HL-60 (cell line): ENCODE measurements around the gene IFTAP.

Experiments
- DNase-seq, 2 experiments: peaks; one replicate each; pipeline ENCODE4 v3.0.0-alpha.2; 2010 to 2020; ENCODE audit warnings: low read depth in 1 of 2, low spot score in 1 of 2
- H3K27ac ChIP-seq: fragments of 250-450 bp; sonication (Bioruptor Pico); replicated peaks from 2 replicates; pipeline ENCODE4 v1.5.1; 2020; ENCODE audit warnings: mild to moderate bottlenecking, moderate library complexity
- H3K27me3 ChIP-seq: fragments of 250-450 bp; sonication (Bioruptor Pico); 2 replicates; pipeline ENCODE4 v1.5.1; 2021; ENCODE audit warnings: mild to moderate bottlenecking, moderate library complexity; ENCODE audit not compliant: insufficient read depth, poor library complexity, severe bottlenecking
- H3K4me3 ChIP-seq: replicated peaks from 2 replicates; pipeline ENCODE4 v1.5.1; 2011; ENCODE audit warnings: mild to moderate bottlenecking, control low read depth, low read length; ENCODE audit not compliant: insufficient read depth
- GABPA ChIP-seq: IDR thresholded peaks from 2 replicates; pipeline ENCODE4 v1.6.1; 2012; ENCODE audit warnings: low read depth
- POLR2AphosphoS5 ChIP-seq: IDR thresholded peaks from 2 replicates; pipeline ENCODE4 v1.6.1; 2012; ENCODE audit warnings: low read depth
- SPI1 ChIP-seq: IDR thresholded peaks from 2 replicates; pipeline ENCODE4 v1.6.1; 2012; ENCODE audit warnings: low read depth, mild to moderate bottlenecking, borderline replicate concordance
- TF ChIP-seq, protein P1 (sequence below): IDR thresholded peaks from 2 replicates; pipeline ENCODE4 v1.6.1; 2012; ENCODE audit warnings: low read depth; ENCODE audit not compliant: insufficient replicate concordance
- TF ChIP-seq, protein P2 (sequence below): IDR thresholded peaks from one replicate; pipeline ENCODE4 v1.5.1; 2011; ENCODE audit warnings: low read length, control low read depth, inconsistent platforms; ENCODE audit not compliant: insufficient read depth

The IFTAP gene

DNA sequence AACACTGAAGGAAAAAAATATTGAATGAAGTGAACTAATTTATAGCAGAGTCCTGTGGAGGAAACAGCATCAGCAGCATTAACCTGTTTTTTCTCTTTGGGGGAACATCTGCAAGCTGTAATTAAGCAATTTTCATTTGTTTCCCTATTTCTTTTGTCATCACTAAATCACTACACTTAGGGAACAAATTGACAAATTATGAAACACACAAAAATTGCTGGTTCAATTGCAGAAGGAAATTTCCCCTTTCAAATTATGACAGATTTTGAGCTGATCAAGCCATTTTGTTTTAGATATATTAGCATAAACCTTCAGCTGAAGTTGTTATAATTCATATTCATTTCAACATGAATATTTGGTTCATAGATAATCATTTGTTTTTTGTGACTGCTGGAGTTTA, 25.9 kb downstream of the IFTAP start:
- Histone ChIP-seq H3K27ac (no peak overlapping the region), H3K27me3 (no peaks in the 10 kb centered on the region), H3K4me3 (no peak overlapping the region)
- TF ChIP-seq, protein P1, sequence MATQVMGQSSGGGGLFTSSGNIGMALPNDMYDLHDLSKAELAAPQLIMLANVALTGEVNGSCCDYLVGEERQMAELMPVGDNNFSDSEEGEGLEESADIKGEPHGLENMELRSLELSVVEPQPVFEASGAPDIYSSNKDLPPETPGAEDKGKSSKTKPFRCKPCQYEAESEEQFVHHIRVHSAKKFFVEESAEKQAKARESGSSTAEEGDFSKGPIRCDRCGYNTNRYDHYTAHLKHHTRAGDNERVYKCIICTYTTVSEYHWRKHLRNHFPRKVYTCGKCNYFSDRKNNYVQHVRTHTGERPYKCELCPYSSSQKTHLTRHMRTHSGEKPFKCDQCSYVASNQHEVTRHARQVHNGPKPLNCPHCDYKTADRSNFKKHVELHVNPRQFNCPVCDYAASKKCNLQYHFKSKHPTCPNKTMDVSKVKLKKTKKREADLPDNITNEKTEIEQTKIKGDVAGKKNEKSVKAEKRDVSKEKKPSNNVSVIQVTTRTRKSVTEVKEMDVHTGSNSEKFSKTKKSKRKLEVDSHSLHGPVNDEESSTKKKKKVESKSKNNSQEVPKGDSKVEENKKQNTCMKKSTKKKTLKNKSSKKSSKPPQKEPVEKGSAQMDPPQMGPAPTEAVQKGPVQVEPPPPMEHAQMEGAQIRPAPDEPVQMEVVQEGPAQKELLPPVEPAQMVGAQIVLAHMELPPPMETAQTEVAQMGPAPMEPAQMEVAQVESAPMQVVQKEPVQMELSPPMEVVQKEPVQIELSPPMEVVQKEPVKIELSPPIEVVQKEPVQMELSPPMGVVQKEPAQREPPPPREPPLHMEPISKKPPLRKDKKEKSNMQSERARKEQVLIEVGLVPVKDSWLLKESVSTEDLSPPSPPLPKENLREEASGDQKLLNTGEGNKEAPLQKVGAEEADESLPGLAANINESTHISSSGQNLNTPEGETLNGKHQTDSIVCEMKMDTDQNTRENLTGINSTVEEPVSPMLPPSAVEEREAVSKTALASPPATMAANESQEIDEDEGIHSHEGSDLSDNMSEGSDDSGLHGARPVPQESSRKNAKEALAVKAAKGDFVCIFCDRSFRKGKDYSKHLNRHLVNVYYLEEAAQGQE: no peak
- TF ChIP-seq, protein P2, sequence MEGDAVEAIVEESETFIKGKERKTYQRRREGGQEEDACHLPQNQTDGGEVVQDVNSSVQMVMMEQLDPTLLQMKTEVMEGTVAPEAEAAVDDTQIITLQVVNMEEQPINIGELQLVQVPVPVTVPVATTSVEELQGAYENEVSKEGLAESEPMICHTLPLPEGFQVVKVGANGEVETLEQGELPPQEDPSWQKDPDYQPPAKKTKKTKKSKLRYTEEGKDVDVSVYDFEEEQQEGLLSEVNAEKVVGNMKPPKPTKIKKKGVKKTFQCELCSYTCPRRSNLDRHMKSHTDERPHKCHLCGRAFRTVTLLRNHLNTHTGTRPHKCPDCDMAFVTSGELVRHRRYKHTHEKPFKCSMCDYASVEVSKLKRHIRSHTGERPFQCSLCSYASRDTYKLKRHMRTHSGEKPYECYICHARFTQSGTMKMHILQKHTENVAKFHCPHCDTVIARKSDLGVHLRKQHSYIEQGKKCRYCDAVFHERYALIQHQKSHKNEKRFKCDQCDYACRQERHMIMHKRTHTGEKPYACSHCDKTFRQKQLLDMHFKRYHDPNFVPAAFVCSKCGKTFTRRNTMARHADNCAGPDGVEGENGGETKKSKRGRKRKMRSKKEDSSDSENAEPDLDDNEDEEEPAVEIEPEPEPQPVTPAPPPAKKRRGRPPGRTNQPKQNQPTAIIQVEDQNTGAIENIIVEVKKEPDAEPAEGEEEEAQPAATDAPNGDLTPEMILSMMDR: no peak
- no peak for TF ChIP-seq GABPA
- TF ChIP-seq SPI1: no peak
- no peak for TF ChIP-seq POLR2AphosphoS5
- DNase-seq: no peak

DNA sequence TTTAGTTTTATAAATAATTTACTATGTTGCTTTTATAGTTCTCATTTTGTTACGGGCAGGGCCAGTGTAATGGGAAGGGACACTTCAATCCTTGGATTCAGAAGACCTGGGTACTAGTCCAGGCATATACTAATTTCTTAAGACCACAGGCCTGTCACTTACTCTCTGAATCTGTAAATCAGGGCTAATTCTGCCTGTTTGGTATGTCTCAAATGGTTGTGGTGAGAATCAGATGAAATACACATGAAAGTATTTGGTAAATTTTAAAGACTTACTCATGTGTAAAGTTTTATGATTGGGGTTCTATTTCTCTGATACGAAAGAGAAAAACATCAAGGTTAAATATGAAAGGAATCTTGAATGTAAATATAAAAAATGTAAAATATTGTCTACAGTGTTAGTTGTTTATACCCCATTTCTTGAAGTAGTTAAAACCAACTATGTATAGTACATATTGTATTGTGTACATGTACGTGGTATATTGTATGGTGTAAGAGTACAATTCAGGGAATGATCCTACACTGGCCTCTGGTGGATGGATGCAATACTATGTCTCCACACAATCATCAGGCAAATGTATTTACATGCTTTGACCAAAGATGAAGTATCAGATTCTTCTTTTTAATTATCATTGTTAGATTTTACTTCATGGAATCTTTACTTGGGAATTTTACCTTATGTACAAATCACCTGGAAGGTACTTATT, 28.3 kb downstream of the IFTAP start:
- Histone ChIP-seq H3K4me3 (no peak overlapping the region), H3K27me3 (no peaks in the 10 kb centered on the region), H3K27ac (no peak overlapping the region)
- peak in 1 of 2 experiments; percentile 36 for DNase-seq
- TF ChIP-seq, protein P2: peak; percentile 29
- TF ChIP-seq, protein P1: no peak
- TF ChIP-seq SPI1: no peak

DNA sequence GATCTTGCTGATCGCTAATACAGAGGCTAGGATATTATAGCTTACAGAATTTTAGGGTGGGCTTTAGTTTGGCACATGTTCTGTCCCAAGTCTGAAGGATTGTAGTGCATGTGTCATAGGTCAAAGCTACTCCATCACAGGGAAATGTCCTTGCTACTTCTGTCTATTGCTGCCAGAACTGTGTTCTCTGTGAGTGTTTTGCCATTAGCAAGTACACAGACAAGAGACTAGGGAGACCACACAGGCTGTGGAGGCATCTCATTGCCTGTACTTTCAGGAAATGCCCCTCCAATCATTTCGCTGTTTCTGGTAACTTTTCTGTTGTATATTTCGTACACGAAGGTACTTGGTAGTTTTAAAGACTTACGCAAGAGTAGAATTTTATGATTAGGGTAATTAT, 29.2 kb downstream of the IFTAP start:
- H3K27ac ChIP-seq: no peak overlapping the region
- H3K4me3 ChIP-seq: no peak overlapping the region
- H3K27me3 ChIP-seq: no peaks in the 10 kb centered on the region
- DNase-seq: no peak
- TF ChIP-seq, protein P2: no peak
- no peak for TF ChIP-seq POLR2AphosphoS5
- TF ChIP-seq SPI1: no peak
- TF ChIP-seq, protein P1: no peak
- no peak for TF ChIP-seq GABPA
